ENCODE data around the gene PAQR7.

GRCh38 chr1:25854554-25854953 is 21.0 kb downstream of the PAQR7 start:
- TF ChIP-seq, protein P1, sequence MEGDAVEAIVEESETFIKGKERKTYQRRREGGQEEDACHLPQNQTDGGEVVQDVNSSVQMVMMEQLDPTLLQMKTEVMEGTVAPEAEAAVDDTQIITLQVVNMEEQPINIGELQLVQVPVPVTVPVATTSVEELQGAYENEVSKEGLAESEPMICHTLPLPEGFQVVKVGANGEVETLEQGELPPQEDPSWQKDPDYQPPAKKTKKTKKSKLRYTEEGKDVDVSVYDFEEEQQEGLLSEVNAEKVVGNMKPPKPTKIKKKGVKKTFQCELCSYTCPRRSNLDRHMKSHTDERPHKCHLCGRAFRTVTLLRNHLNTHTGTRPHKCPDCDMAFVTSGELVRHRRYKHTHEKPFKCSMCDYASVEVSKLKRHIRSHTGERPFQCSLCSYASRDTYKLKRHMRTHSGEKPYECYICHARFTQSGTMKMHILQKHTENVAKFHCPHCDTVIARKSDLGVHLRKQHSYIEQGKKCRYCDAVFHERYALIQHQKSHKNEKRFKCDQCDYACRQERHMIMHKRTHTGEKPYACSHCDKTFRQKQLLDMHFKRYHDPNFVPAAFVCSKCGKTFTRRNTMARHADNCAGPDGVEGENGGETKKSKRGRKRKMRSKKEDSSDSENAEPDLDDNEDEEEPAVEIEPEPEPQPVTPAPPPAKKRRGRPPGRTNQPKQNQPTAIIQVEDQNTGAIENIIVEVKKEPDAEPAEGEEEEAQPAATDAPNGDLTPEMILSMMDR (conservative IDR thresholded peaks at IDR 0.05), result no peak
- TF ChIP-seq ZFX (IDR thresholded peaks at IDR 0.05), result no peak
